H1 (cell line): ENCODE results near the gene CCDC47. TPM values are rescaled to one million over a fixed set of nuclear protein-coding genes. Genes with fewer than 3 reads are reported as not detected.

ENCODE experiments used
- RAD21 ChIP-seq, 2 experiments: IDR thresholded peaks in 1 of 2; conservative IDR thresholded peaks in 1 of 2; 2 replicates each; pipeline ENCODE4 v1.6.1; 2011; ENCODE audit warnings: low read depth in 2 of 2, low read length in 2 of 2, improper control_type of control experiment in 1 of 2, inconsistent platforms in 1 of 2, mild to moderate bottlenecking in 1 of 2, moderate library complexity in 1 of 2
- SAP30 ChIP-seq: fragments of 300-600 bp; sonication (generic); IDR thresholded peaks from 2 replicates; pipeline ENCODE4 v1.7.1; 2012; ENCODE audit warnings: low read length, moderate library complexity, mild to moderate bottlenecking, inconsistent platforms; ENCODE audit not compliant: insufficient read depth, insufficient replicate concordance
- polyA plus RNA-seq, 7 experiments: library from polyadenylated mRNA; depleted of rRNA in 3 of 7; stranded (reverse) in 5 of 7; unstranded in 2 of 7; fragments of >200 nt in 5 of 7; fragments of 200-250 nt in 2 of 7; gene quantifications; 1 replicate in 5 of 7; 2 replicates in 1 of 7; 4 replicates in 1 of 7; pipeline versions ENCODE4 v1.2.1 to v1.2.3, GENCODE V29; 2011 to 2013; ENCODE audit warnings: missing spikeins in 2 of 7, mixed read lengths in 2 of 7
- total RNA-seq: library from RNA; stranded (reverse); fragmentation: NEBNext Ultra II Directional; extraction: Animal tissue kit (Norgen Biotek cat#: 25700); gene quantifications from 2 replicates; pipeline ENCODE4 v1.2.1, GENCODE V29; 2021

Gene CCDC47
- total and polyA plus RNA-seq, 2 of the 8 experiments (the other 6 are each of a cell fraction or from before 2014, with no cell fraction given): 21.2 to 83.1 TPM

- TF ChIP-seq SAP30 (no peak), RAD21 (IDR thresholded peaks at IDR 0.05 in 1 of 2, conservative IDR thresholded peaks at IDR 0.05 in 1 of 2; ENCODE audit: low read depth in 2 of 2, low read length in 2 of 2) (peak; percentile 43 to 47)
These were observed 75.8 kb downstream of the CCDC47 start (continued) for GRCh38 chr17:63697341-63698286.
